Measurements from ENCODE around the gene LYAR.
A peak's percentile ranks its signal among the peaks of the same experiment; 100 is the strongest.

GRCh38 chr4:4260185-4260751 is 29.7 kb downstream of the LYAR start:
- TF ChIP-seq, protein P1, sequence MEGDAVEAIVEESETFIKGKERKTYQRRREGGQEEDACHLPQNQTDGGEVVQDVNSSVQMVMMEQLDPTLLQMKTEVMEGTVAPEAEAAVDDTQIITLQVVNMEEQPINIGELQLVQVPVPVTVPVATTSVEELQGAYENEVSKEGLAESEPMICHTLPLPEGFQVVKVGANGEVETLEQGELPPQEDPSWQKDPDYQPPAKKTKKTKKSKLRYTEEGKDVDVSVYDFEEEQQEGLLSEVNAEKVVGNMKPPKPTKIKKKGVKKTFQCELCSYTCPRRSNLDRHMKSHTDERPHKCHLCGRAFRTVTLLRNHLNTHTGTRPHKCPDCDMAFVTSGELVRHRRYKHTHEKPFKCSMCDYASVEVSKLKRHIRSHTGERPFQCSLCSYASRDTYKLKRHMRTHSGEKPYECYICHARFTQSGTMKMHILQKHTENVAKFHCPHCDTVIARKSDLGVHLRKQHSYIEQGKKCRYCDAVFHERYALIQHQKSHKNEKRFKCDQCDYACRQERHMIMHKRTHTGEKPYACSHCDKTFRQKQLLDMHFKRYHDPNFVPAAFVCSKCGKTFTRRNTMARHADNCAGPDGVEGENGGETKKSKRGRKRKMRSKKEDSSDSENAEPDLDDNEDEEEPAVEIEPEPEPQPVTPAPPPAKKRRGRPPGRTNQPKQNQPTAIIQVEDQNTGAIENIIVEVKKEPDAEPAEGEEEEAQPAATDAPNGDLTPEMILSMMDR (optimal IDR thresholded peaks at IDR 0.05 in 1 of 3, IDR thresholded peaks at IDR 0.05 in 1 of 3, conservative IDR thresholded peaks at IDR 0.05 in 1 of 3; ENCODE audit: extremely low read depth in 1 of 3, insufficient read depth in 2 of 3, low read length in 3 of 3), result peak in 2 of 3 experiments; percentile 16 to 62
- TF ChIP-seq EZH2 (IDR thresholded peaks at IDR 0.05; ENCODE audit: low read length), result no peak

All from keratinocyte (primary cell).